Tibial nerve (tissue), 4 donors: ENCODE data around the gene EEIG2. TPM values are rescaled to one million over a fixed set of nuclear protein-coding genes. Genes with fewer than 3 reads are reported as not detected.

Experiments
- DNase-seq, 2 donors: peaks; one replicate each; pipeline ENCODE4 v3.0.0-alpha.2; 2019; ENCODE audit warnings: low spot score in 2 of 2
- H3K27ac ChIP-seq, 4 donors: fragments of 200-600 bp; sonication (generic) in 3 of 4; one replicate each; pipeline ENCODE4 v1.5.1; 2017 to 2019; ENCODE audit warnings: mild to moderate bottlenecking in 1 of 4
- H3K27me3 ChIP-seq, 2 donors: fragments of 200-600 bp; sonication (generic) in 1 of 2; one replicate each; pipeline versions ENCODE4 v1.5.1 to v1.6.0; 2017 to 2019
- H3K36me3 ChIP-seq, 3 donors: fragments of 200-600 bp; sonication (generic); one replicate each; pipeline ENCODE4 v1.5.1; 2018 to 2019
- H3K4me1 ChIP-seq, 4 donors: fragments of 200-600 bp; sonication (generic) in 3 of 4; one replicate each; pipeline ENCODE4 v1.5.1; 2017 to 2019
- H3K4me3 ChIP-seq, 4 donors: fragments of 200-600 bp; sonication (generic) in 3 of 4; one replicate each; pipeline ENCODE4 v1.5.1; 2017 to 2019; ENCODE audit warnings: mild to moderate bottlenecking in 1 of 4, moderate library complexity in 1 of 4
- H3K9me3 ChIP-seq, 4 donors: fragments of 200-600 bp; sonication (generic) in 3 of 4; one replicate each; pipeline ENCODE4 v1.5.1; 2017 to 2019
- EP300 ChIP-seq, 2 donors: sonication (generic); formaldehyde crosslinking; IDR thresholded peaks; one replicate each; pipeline ENCODE4 v1.6.1; 2017; ENCODE audit warnings: antibody characterized with exemption in 2 of 2, mild to moderate bottlenecking in 1 of 2
- POLR2A ChIP-seq, 2 donors: fragments of 450-650 bp; IDR thresholded peaks; one replicate each; pipeline ENCODE4 v1.6.1; 2017; ENCODE audit warnings: antibody characterized with exemption in 2 of 2, mild to moderate bottlenecking in 2 of 2, moderate library complexity in 2 of 2
- WGBS, 2 donors: methylation state at CpG; one replicate each; pipeline ENCODE4 v1.1.5; 2018; 5-methylcytosine and 5-hydroxymethylcytosine counted together
- total RNA-seq, 4 donors: library from RNA; depleted of rRNA; stranded (reverse); fragments of >200 nt; gene quantifications; one replicate each; pipeline ENCODE4 v1.1.0, GENCODE V29; 2016
- TF ChIP-seq, protein P1 (sequence below), 5 experiments: fragments of 200-600 bp in 3 of 5; fragments of 450-650 bp in 2 of 5; sonication (generic) in 3 of 5; IDR thresholded peaks; one replicate each; pipeline ENCODE4 v1.5.1; 2016 to 2019; ENCODE audit warnings: antibody characterized with exemption in 5 of 5, mild to moderate bottlenecking in 3 of 5, moderate library complexity in 2 of 5

Gene EEIG2
- total RNA-seq, 4 donors from 2014 or later = 14.1 to 20.5 (median 18.1) TPM

GRCh38 chr1:108553905-108554304 is 6.0 kb upstream of the EEIG2 start:
- Histone ChIP-seq H3K4me3 (no peak overlapping the region), H3K27me3 (no peaks in the 10 kb centered on the region), H3K4me1 (peaks cover 0 to 5% (median 2%) of the 10 kb centered on the region in 4 donors), H3K36me3 (no peaks in the 10 kb centered on the region), H3K27ac (no peak overlapping the region), H3K9me3 (no peaks in the 10 kb centered on the region)
- no peak for DNase-seq
- WGBS, 2 donors = 76 to 78% methylated on average over 4 of the region's 4 CpGs
- TF ChIP-seq POLR2A (IDR thresholded peaks at IDR 0.05) = no peak
- TF ChIP-seq EP300 (IDR thresholded peaks at IDR 0.05) = no peak
- TF ChIP-seq, protein P1, sequence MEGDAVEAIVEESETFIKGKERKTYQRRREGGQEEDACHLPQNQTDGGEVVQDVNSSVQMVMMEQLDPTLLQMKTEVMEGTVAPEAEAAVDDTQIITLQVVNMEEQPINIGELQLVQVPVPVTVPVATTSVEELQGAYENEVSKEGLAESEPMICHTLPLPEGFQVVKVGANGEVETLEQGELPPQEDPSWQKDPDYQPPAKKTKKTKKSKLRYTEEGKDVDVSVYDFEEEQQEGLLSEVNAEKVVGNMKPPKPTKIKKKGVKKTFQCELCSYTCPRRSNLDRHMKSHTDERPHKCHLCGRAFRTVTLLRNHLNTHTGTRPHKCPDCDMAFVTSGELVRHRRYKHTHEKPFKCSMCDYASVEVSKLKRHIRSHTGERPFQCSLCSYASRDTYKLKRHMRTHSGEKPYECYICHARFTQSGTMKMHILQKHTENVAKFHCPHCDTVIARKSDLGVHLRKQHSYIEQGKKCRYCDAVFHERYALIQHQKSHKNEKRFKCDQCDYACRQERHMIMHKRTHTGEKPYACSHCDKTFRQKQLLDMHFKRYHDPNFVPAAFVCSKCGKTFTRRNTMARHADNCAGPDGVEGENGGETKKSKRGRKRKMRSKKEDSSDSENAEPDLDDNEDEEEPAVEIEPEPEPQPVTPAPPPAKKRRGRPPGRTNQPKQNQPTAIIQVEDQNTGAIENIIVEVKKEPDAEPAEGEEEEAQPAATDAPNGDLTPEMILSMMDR (IDR thresholded peaks at IDR 0.05) = no peak

GRCh38 chr1:108554682-108555427 is 5.0 kb upstream of the EEIG2 start:
- H3K36me3 ChIP-seq = no peaks in the 10 kb centered on the region
- H3K4me3 ChIP-seq = no peak overlapping the region
- no peak for TF ChIP-seq EP300 (IDR thresholded peaks at IDR 0.05)
- TF ChIP-seq POLR2A (IDR thresholded peaks at IDR 0.05) = no peak
- TF ChIP-seq, protein P1 (IDR thresholded peaks at IDR 0.05) = no peak
- H3K27ac ChIP-seq = no peak overlapping the region
- DNase-seq = no peak
- H3K4me1 ChIP-seq = peaks cover 0 to 11% (median 2%) of the 10 kb centered on the region in 4 donors
- H3K9me3 ChIP-seq = no peaks in the 10 kb centered on the region
- H3K27me3 ChIP-seq = no peaks in the 10 kb centered on the region
- whole genome bisulfite sequencing, 2 donors = 47 to 56% methylated on average over 4 of the region's 4 CpGs

DNA sequence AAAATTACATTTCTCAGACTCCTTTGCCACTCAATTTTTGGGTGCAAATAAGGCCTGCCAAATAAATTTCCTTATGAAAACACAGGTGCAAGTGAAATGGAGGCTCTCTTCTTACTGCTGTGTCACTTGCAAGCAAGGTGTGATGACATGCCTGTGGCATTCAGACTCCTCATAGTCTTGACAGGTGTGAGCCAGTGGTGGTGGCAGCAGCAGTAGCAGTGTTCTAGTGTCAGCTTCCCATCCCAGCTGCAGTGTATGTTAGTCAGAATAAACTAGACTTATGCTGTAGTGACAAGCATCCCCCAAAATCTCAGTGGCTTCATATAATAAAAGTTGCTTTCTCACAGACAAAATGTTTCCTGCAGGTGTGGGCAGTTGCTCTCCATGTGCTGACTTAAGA is 3.8 kb upstream of the EEIG2 start:
- DNase-seq = no peak
- TF ChIP-seq POLR2A (IDR thresholded peaks at IDR 0.05) (no peak), EP300 (IDR thresholded peaks at IDR 0.05) (no peak)
- TF ChIP-seq, protein P1 (IDR thresholded peaks at IDR 0.05) = no peak
- Histone ChIP-seq H3K4me1 (peaks cover 0 to 18% (median 2%) of the 10 kb centered on the region in 4 donors), H3K27ac (peak overlapping the region in 1 of 4 donors; percentile 28), H3K4me3 (no peak overlapping the region), H3K36me3 (no peaks in the 10 kb centered on the region), H3K27me3 (no peaks in the 10 kb centered on the region), H3K9me3 (no peaks in the 10 kb centered on the region)

DNA sequence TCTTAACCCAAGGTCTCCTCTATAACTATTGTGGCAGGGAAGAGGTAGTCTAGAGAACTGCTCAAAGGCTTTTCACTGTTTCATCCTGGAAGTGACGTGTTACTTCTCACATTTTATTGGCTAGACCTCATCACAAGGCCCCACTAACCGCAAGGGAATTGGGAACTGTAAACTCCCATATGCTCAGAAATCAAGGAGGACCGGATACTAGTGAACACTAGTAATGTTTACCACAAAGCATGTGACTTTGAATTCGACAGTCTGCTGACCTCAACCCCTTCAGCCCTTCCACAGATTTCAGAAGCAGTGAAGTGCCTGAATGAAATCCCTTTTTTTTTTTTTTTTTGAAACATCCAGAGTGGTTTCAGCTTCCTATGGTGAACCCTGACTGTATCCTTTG is 3.4 kb upstream of the EEIG2 start:
- Histone ChIP-seq H3K4me1 (peaks cover 0 to 23% (median 4%) of the 10 kb centered on the region in 4 donors), H3K4me3 (no peak overlapping the region), H3K27me3 (no peaks in the 10 kb centered on the region), H3K27ac (peak overlapping the region in 2 of 4 donors; percentile 15 to 33), H3K36me3 (no peaks in the 10 kb centered on the region), H3K9me3 (no peaks in the 10 kb centered on the region)
- WGBS, 2 donors = 66 to 69% methylated on average over 4 of the region's 4 CpGs
- no peak for DNase-seq
- TF ChIP-seq, protein P1 (IDR thresholded peaks at IDR 0.05) = no peak
- no peak for TF ChIP-seq POLR2A (IDR thresholded peaks at IDR 0.05)
- no peak for TF ChIP-seq EP300 (IDR thresholded peaks at IDR 0.05)

DNA sequence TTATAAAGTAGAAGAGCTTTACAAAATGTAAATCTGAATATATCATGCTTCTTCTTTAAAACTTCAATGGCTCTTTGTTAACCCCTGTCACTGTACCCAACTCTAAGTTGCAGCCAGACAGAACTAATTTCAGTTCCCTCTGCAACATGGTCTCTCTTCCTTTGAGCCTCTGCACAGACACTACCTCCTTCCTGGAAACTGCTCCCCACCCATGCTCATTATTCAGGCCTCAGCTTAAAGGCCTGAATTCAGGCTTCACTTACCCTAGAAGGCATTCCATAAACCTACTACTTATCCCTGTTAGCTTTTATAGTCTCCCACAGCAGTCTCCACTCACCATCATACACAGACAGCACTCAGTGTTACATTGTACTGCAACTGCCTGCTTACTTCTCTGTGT is 2.6 kb upstream of the EEIG2 start:
- TF ChIP-seq POLR2A (IDR thresholded peaks at IDR 0.05) (no peak), EP300 (IDR thresholded peaks at IDR 0.05) (no peak)
- TF ChIP-seq, protein P1 (IDR thresholded peaks at IDR 0.05) = no peak
- peaks cover 0 to 31% (median 10%) of the 10 kb centered on the region in 4 donors for H3K4me1 ChIP-seq
- H3K27ac ChIP-seq = peak overlapping the region in 3 of 4 donors; percentile 10 to 39 (median 33)
- no peak for DNase-seq
- H3K36me3 ChIP-seq = no peaks in the 10 kb centered on the region
- H3K9me3 ChIP-seq = no peaks in the 10 kb centered on the region
- H3K27me3 ChIP-seq = no peaks in the 10 kb centered on the region
- H3K4me3 ChIP-seq = no peak overlapping the region
